Keratinocyte (primary cell): ENCODE data around the gene SFT2D1. TPM values are rescaled to one million over a fixed set of nuclear protein-coding genes. Genes with fewer than 3 reads are reported as not detected.

Experiments
- DNase-seq: peaks from one replicate; pipeline ENCODE4 v3.0.0-alpha.2; 2011; ENCODE audit warnings: low read depth, missing footprints, low spot score
- FAIRE-seq: peaks from 2 replicates; lab custom pipeline; 2011; peaks lifted over from hg19 to GRCh38; lab: Jason Lieb, UNC
- H2AFZ ChIP-seq: 2 replicates; pipeline ENCODE4 v1.6.0; 2012; ENCODE audit warnings: low read length, control low read depth, inconsistent platforms; ENCODE audit not compliant: control insufficient read depth
- H3K27ac ChIP-seq: 2 replicates; pipeline ENCODE4 v1.5.1; 2011; ENCODE audit warnings: low read length; ENCODE audit not compliant: control insufficient read depth, insufficient read depth
- H3K27me3 ChIP-seq: 3 replicates; pipeline ENCODE4 v1.6.0; 2011; ENCODE audit warnings: low read length; ENCODE audit not compliant: control insufficient read depth, insufficient read depth; ENCODE audit errors: extremely low read depth
- H3K36me3 ChIP-seq, 2 experiments: 2 replicates in 1 of 2; 3 replicates in 1 of 2; pipeline ENCODE4 v1.5.1; 2011; ENCODE audit warnings: low read length in 2 of 2, mild to moderate bottlenecking in 1 of 2; ENCODE audit not compliant: control insufficient read depth in 2 of 2, insufficient read depth in 2 of 2; ENCODE audit errors: extremely low read depth in 1 of 2
- H3K4me1 ChIP-seq: 3 replicates; pipeline ENCODE4 v1.5.1; 2011; ENCODE audit warnings: low read length; ENCODE audit not compliant: control insufficient read depth, insufficient read depth; ENCODE audit errors: extremely low read depth
- H3K4me2 ChIP-seq: 3 replicates; pipeline ENCODE4 v1.6.0; 2011; ENCODE audit warnings: low read depth, low read length; ENCODE audit not compliant: control insufficient read depth, insufficient read depth; ENCODE audit errors: extremely low read depth
- H3K4me3 ChIP-seq, 3 experiments: fragments of 200-600 bp in 1 of 3; sonication (generic) in 1 of 3; 2 replicates in 2 of 3; 3 replicates in 1 of 3; pipeline ENCODE4 v1.5.1; 2011 to 2016; ENCODE audit warnings: low read length in 3 of 3, mild to moderate bottlenecking in 3 of 3, control low read depth in 2 of 3, inconsistent platforms in 1 of 3, low read depth in 1 of 3, mixed read lengths in 1 of 3, mixed run types in 1 of 3, moderate library complexity in 1 of 3; ENCODE audit not compliant: control insufficient read depth in 2 of 3, insufficient read depth in 2 of 3; ENCODE audit errors: extremely low read depth in 1 of 3
- H3K79me2 ChIP-seq: 2 replicates; pipeline ENCODE4 v1.6.0; 2012; ENCODE audit warnings: low read length; ENCODE audit not compliant: control insufficient read depth, insufficient read depth
- H3K9ac ChIP-seq: 3 replicates; pipeline ENCODE4 v1.6.0; 2011; ENCODE audit warnings: low read length; ENCODE audit not compliant: control insufficient read depth, insufficient read depth; ENCODE audit errors: extremely low read depth
- H3K9me1 ChIP-seq: 3 replicates; pipeline ENCODE4 v1.6.0; 2011; ENCODE audit warnings: low read length; ENCODE audit not compliant: control insufficient read depth, insufficient read depth; ENCODE audit errors: extremely low read depth
- H3K9me3 ChIP-seq: 2 replicates; pipeline ENCODE4 v1.5.1; 2012; ENCODE audit warnings: low read depth, low read length; ENCODE audit not compliant: control insufficient read depth
- H4K20me1 ChIP-seq: 3 replicates; pipeline ENCODE4 v1.6.0; 2011; ENCODE audit warnings: low read length; ENCODE audit not compliant: control insufficient read depth, insufficient read depth; ENCODE audit errors: extremely low read depth
- CTCF ChIP-seq, 3 experiments: IDR thresholded peaks in 1 of 3; conservative IDR thresholded peaks in 1 of 3; optimal IDR thresholded peaks in 1 of 3; 2 replicates in 2 of 3; 3 replicates in 1 of 3; pipeline versions ENCODE3 to v1.5.1; 2011; ENCODE audit warnings: low read length in 3 of 3, mild to moderate bottlenecking in 3 of 3, moderate library complexity in 2 of 3, control low read depth in 1 of 3, inconsistent platforms in 1 of 3; ENCODE audit not compliant: insufficient read depth in 2 of 3; ENCODE audit errors: extremely low read depth in 1 of 3
- EZH2 ChIP-seq: IDR thresholded peaks from one replicate; pipeline ENCODE4 v1.6.1; 2012; ENCODE audit warnings: inconsistent platforms, mild to moderate bottlenecking, low read length, moderate library complexity
- dilution Hi-C: fragments of 300-500 bp; cut with MboI; formaldehyde crosslinking; loops from one replicate; pipeline ENCODE4 v1.7.0; 2020; ENCODE audit warnings: low sequenced_read_pairs; ENCODE audit not compliant: extremely low pct_ligation_motif_present
- polyA plus RNA-seq, 5 experiments: library from polyadenylated mRNA; depleted of rRNA in 3 of 5; stranded (reverse) in 3 of 5; stranded (forward) in 1 of 5; unstranded in 1 of 5; fragments of >200 nt; gene quantifications; 1 replicate in 1 of 5; 2 replicates in 3 of 5; 3 replicates in 1 of 5; pipeline versions ENCODE4 v1.2.1 to v1.2.3, GENCODE V29; 2011 to 2012; ENCODE audit warnings: missing spikeins in 2 of 5, low read depth in 1 of 5, low replicate concordance in 1 of 5

The SFT2D1 gene
- polyA plus RNA-seq, 1 donor (not counting 4 experiments of a cell fraction or from before 2014, with no cell fraction given) = 84.3 TPM

DNA sequence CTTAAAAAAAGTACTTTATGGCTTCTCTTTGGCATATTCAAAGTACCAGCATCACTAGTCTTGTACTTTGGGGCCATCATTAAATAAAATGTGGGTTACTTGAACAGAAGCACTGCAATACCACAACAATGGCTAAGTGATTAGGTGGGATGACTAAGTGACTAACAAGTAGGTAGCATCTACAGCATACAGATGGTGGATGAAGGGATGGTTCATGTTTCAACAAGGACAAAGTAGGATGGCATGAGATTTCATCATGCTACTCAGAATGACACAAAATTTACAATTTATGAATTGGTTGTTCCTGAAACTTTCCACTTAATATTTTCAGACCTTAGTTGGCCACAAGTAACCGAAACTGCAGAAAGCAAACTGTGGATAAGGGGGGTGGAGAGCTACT, 32.7 kb upstream of the SFT2D1 start:
- no peaks in the 10 kb centered on the region for H3K9me1 ChIP-seq
- FAIRE-seq (peak; percentile 52), DNase-seq (no peak)
- dilution Hi-C loops = no loop called here
- H3K4me2 ChIP-seq = no peak overlapping the region
- no peak overlapping the region for H3K27ac ChIP-seq
- no peaks in the 10 kb centered on the region for H3K27me3 ChIP-seq
- H3K4me3 ChIP-seq = no peak overlapping the region
- no peak overlapping the region for H3K9ac ChIP-seq
- TF ChIP-seq CTCF (optimal IDR thresholded peaks at IDR 0.05 in 1 of 3, IDR thresholded peaks at IDR 0.05 in 1 of 3, conservative IDR thresholded peaks at IDR 0.05 in 1 of 3; ENCODE audit: extremely low read depth in 1 of 3, insufficient read depth in 2 of 3, low read length in 3 of 3) (no peak), EZH2 (no peak)
- no peak overlapping the region for H2AFZ ChIP-seq
- no peaks in the 10 kb centered on the region for H3K79me2 ChIP-seq
- H3K36me3 ChIP-seq = no peaks in the 10 kb centered on the region
- no peaks in the 10 kb centered on the region for H3K4me1 ChIP-seq
- H3K9me3 ChIP-seq = no peaks in the 10 kb centered on the region
- no peaks in the 10 kb centered on the region for H4K20me1 ChIP-seq

- Histone ChIP-seq H3K27me3 (no peaks in the 10 kb centered on the region), H3K27ac (no peak overlapping the region), H3K79me2 (no peaks in the 10 kb centered on the region), H4K20me1 (no peaks in the 10 kb centered on the region), H3K4me2 (no peak overlapping the region), H3K9me3 (no peaks in the 10 kb centered on the region), H3K36me3 (no peaks in the 10 kb centered on the region), H3K4me1 (no peaks in the 10 kb centered on the region), H3K4me3 (no peak overlapping the region), H2AFZ (no peak overlapping the region), H3K9me1 (no peaks in the 10 kb centered on the region), H3K9ac (no peak overlapping the region)
- TF ChIP-seq CTCF (optimal IDR thresholded peaks at IDR 0.05 in 1 of 3, IDR thresholded peaks at IDR 0.05 in 1 of 3, conservative IDR thresholded peaks at IDR 0.05 in 1 of 3; ENCODE audit: extremely low read depth in 1 of 3, insufficient read depth in 2 of 3, low read length in 3 of 3) = no peak
- TF ChIP-seq EZH2 = no peak
- no peak for DNase-seq
- dilution Hi-C loops = no loop called here
- no peak for FAIRE-seq
These were observed 28.1 kb upstream of the SFT2D1 start for GRCh38 chr6:166370489-166370888.
